PFSK-1 (cell line): ENCODE measurements around the gene SPATA12.

ENCODE experiments used
- POLR2AphosphoS5 ChIP-seq: IDR thresholded peaks from 2 replicates; pipeline ENCODE4 v1.6.1; 2012; ENCODE audit warnings: low read depth, mild to moderate bottlenecking, control low read depth, low read length, moderate library complexity
- REST ChIP-seq, 2 experiments: IDR thresholded peaks; 2 replicates each; pipeline versions ENCODE4 v1.6.1 to v1.8.0; 2011 to 2012; ENCODE audit warnings: low read depth in 2 of 2, low read length in 2 of 2, control low read depth in 1 of 2, inconsistent platforms in 1 of 2, mild to moderate bottlenecking in 1 of 2, moderate library complexity in 1 of 2; ENCODE audit not compliant: insufficient read depth in 1 of 2
- SIN3A ChIP-seq: IDR thresholded peaks from 2 replicates; pipeline ENCODE4 v1.6.1; 2012; ENCODE audit warnings: mild to moderate bottlenecking, low read length, moderate library complexity, borderline replicate concordance; ENCODE audit not compliant: insufficient read depth

- TF ChIP-seq POLR2AphosphoS5 (no peak), REST (IDR thresholded peaks at IDR 0.05; ENCODE audit: insufficient read depth in 1 of 2, low read depth in 2 of 2, low read length in 2 of 2) (no peak), SIN3A (no peak)
Observed at GRCh38 chr3:57089043-57089442, 28.6 kb downstream of the SPATA12 start.
